Measurements from ENCODE around the gene ZMYND8.
"Not testable (repeated sequence)": the region's sequence is repeated elsewhere in the genome, so short reads cannot be mapped to it uniquely, and the experiment has no call there.

The ZMYND8 gene

GRCh38 chr20:47370850-47371782 is 14.6 kb upstream of the ZMYND8 start:
- no peak for DNase-seq

GRCh38 chr20:47370214-47370613 is 13.7 kb upstream of the ZMYND8 start:
- DNase-seq = no peak

GRCh38 chr20:47368301-47368700 is 11.8 kb upstream of the ZMYND8 start:
- no peak for DNase-seq

- not testable (repeated sequence) for DNase-seq
Observed at GRCh38 chr20:47366301-47366700, 9.8 kb upstream of the ZMYND8 start.

- no peak for DNase-seq
Observed at GRCh38 chr20:47365023-47365764, 8.7 kb upstream of the ZMYND8 start.

- DNase-seq = no peak
Observed at GRCh38 chr20:47362361-47363219, 6.1 kb upstream of the ZMYND8 start.

GRCh38 chr20:47361057-47361915 is 4.8 kb upstream of the ZMYND8 start:
- DNase-seq = no peak

- DNase-seq = peak; percentile 31
Observed at GRCh38 chr20:47360297-47361056, 4.0 kb upstream of the ZMYND8 start.

- no peak for DNase-seq
Observed at GRCh38 chr20:47359530-47360296, 3.2 kb upstream of the ZMYND8 start.

- DNase-seq = no peak
Observed at GRCh38 chr20:47358672-47359529, 2.4 kb upstream of the ZMYND8 start.

GRCh38 chr20:47358039-47358671 is 1.7 kb upstream of the ZMYND8 start:
- no peak for DNase-seq

GRCh38 chr20:47357296-47358038 is 968 bp upstream of the ZMYND8 start:
- no peak for DNase-seq

- no peak for DNase-seq
Observed at GRCh38 chr20:47356220-47356525, 326 bp downstream of the ZMYND8 start.

- DNase-seq = no peak
Observed at GRCh38 chr20:47355489-47356219, 845 bp downstream of the ZMYND8 start.

- no peak for DNase-seq
Observed at GRCh38 chr20:47354714-47355488, 1.6 kb downstream of the ZMYND8 start.

- no peak for DNase-seq
Observed at GRCh38 chr20:47354464-47354713, 2.1 kb downstream of the ZMYND8 start.
